Endothelial cell of umbilical vein (primary cell): ENCODE measurements around the gene VRK1. TPM values are rescaled to one million over a fixed set of nuclear protein-coding genes. Genes with fewer than 3 reads are reported as not detected.

Source experiments
- BruUV-seq: library from RNA; stranded (reverse); fragments of 400-500 nt; replicated peaks from 2 replicates; lab custom pipeline; 2021; lab: Mats Ljungman, UMichigan
- CTCF ChIA-PET: fragments of 300-600, 350-600 bp; sonication (Branson Sonifier 250); formaldehyde crosslinking; loops from one replicate; lab custom pipeline; 2021; ENCODE audit warnings: antibody characterized with exemption, inconsistent platforms; lab: Charles Lee
- POLR2A ChIA-PET: fragments of 300-600, 350-600 bp; sonication (Branson Sonifier 250); formaldehyde crosslinking; loops from one replicate; lab custom pipeline; 2021; ENCODE audit warnings: antibody characterized with exemption, inconsistent platforms; lab: Charles Lee
- DNase-seq: peaks from one replicate; pipeline ENCODE4 v3.0.0-alpha.2; 2011; ENCODE audit warnings: low read depth, low spot score
- FAIRE-seq: peaks from 2 replicates; lab custom pipeline; 2011; peaks lifted over from hg19 to GRCh38; lab: Jason Lieb, UNC
- H2AFZ ChIP-seq: 2 replicates; pipeline ENCODE4 v1.6.0; 2012; ENCODE audit warnings: low read depth, low read length, control low read depth, inconsistent platforms
- H3K27ac ChIP-seq: 2 replicates; pipeline ENCODE4 v1.5.1; 2011; ENCODE audit warnings: low read depth, mild to moderate bottlenecking, control low read depth, low read length, moderate library complexity; ENCODE audit not compliant: insufficient read depth
- H3K27me3 ChIP-seq, 2 experiments: 2 replicates each; pipeline versions ENCODE4 v1.6.0 to v1.6.1; 2011; ENCODE audit warnings: low read length in 2 of 2, mixed read lengths in 1 of 2; ENCODE audit not compliant: control insufficient read depth in 2 of 2, insufficient read depth in 2 of 2
- H3K36me3 ChIP-seq, 2 experiments: 2 replicates in 1 of 2; 3 replicates in 1 of 2; pipeline ENCODE4 v1.5.1; 2011; ENCODE audit warnings: low read length in 2 of 2, mild to moderate bottlenecking in 1 of 2, moderate library complexity in 1 of 2; ENCODE audit not compliant: control insufficient read depth in 2 of 2, insufficient read depth in 2 of 2; ENCODE audit errors: extremely low read depth in 1 of 2
- H3K4me1 ChIP-seq: 3 replicates; pipeline ENCODE4 v1.5.1; 2011; ENCODE audit warnings: mild to moderate bottlenecking, low read length; ENCODE audit not compliant: control insufficient read depth, insufficient read depth; ENCODE audit errors: extremely low read depth
- H3K4me2 ChIP-seq: 2 replicates; pipeline ENCODE4 v1.6.1; 2011; ENCODE audit warnings: low read length, control low read depth, mixed read lengths; ENCODE audit not compliant: insufficient read depth
- H3K4me3 ChIP-seq, 3 experiments: fragments of 200-600 bp in 1 of 3; sonication (generic), shearing (Covaris generic) in 1 of 3; replicated peaks in 1 of 3; 2 replicates each; pipeline ENCODE4 v1.5.1; 2011 to 2016; ENCODE audit warnings: control low read depth in 3 of 3, low read length in 3 of 3, mild to moderate bottlenecking in 2 of 3, inconsistent platforms in 1 of 3, low read depth in 1 of 3, moderate library complexity in 1 of 3; ENCODE audit not compliant: insufficient read depth in 1 of 3
- H3K79me2 ChIP-seq: 2 replicates; pipeline ENCODE4 v1.6.0; 2012; ENCODE audit warnings: low read length, inconsistent platforms; ENCODE audit not compliant: control insufficient read depth, insufficient read depth
- H3K9ac ChIP-seq: replicated peaks from 2 replicates; pipeline ENCODE3; 2011; ENCODE audit warnings: low read length, control low read depth; ENCODE audit not compliant: insufficient read depth; ENCODE audit errors: extremely low read depth
- H3K9me1 ChIP-seq: replicated peaks from 3 replicates; pipeline ENCODE4 v1.6.0; 2011; ENCODE audit warnings: mild to moderate bottlenecking, low read length; ENCODE audit not compliant: control insufficient read depth, insufficient read depth; ENCODE audit errors: extremely low read depth
- H3K9me3 ChIP-seq: replicated peaks from 2 replicates; pipeline ENCODE4 v1.5.1; 2012; ENCODE audit warnings: low read length, inconsistent platforms; ENCODE audit not compliant: control insufficient read depth, insufficient read depth
- H4K20me1 ChIP-seq: replicated peaks from 2 replicates; pipeline ENCODE3; 2011; ENCODE audit warnings: mild to moderate bottlenecking, low read length; ENCODE audit not compliant: control insufficient read depth, insufficient read depth; ENCODE audit errors: extremely low read depth
- CTCF ChIP-seq, 2 donors: IDR thresholded peaks; 1 replicate in 1 of 2; 2 replicates in 1 of 2; pipeline ENCODE4 v1.5.1; 2011; ENCODE audit warnings: low read length in 2 of 2, mild to moderate bottlenecking in 2 of 2, moderate library complexity in 2 of 2, control low read depth in 1 of 2, inconsistent platforms in 1 of 2, low read depth in 1 of 2; ENCODE audit not compliant: insufficient read depth in 1 of 2; ENCODE audit errors: extremely low read depth in 1 of 2
- EZH2 ChIP-seq: IDR thresholded peaks from 2 replicates; pipeline ENCODE4 v1.6.1; 2012; ENCODE audit warnings: borderline replicate concordance, low read depth, mild to moderate bottlenecking, moderate library complexity, low read length, inconsistent platforms; ENCODE audit not compliant: severe bottlenecking
- FOS ChIP-seq: IDR thresholded peaks from 2 replicates; pipeline ENCODE4 v1.6.1; 2011; ENCODE audit warnings: mild to moderate bottlenecking, low read length, moderate library complexity, borderline replicate concordance; ENCODE audit not compliant: insufficient read depth
- GATA2 ChIP-seq: IDR thresholded peaks from 2 replicates; pipeline ENCODE4 v1.7.0; 2011; ENCODE audit warnings: low read depth, mild to moderate bottlenecking, moderate library complexity, mixed read lengths, low read length; ENCODE audit not compliant: insufficient read length, insufficient read depth
- JUN ChIP-seq: IDR thresholded peaks from 2 replicates; pipeline ENCODE4 v1.6.1; 2011; ENCODE audit warnings: borderline replicate concordance, low read depth; ENCODE audit not compliant: insufficient read length, insufficient read depth
- MAX ChIP-seq: IDR thresholded peaks from 2 replicates; pipeline ENCODE4 v1.6.1; 2011; ENCODE audit not compliant: insufficient read depth, insufficient read length
- MYC ChIP-seq: IDR thresholded peaks from one replicate; pipeline ENCODE4 v1.6.1; 2011; ENCODE audit warnings: mild to moderate bottlenecking, low read depth, low read length
- POLR2A ChIP-seq: IDR thresholded peaks from 2 replicates; pipeline ENCODE4 v1.6.1; 2012; ENCODE audit warnings: low read depth, mild to moderate bottlenecking, control low read depth, low read length
- POLR2AphosphoS5 ChIP-seq: IDR thresholded peaks from 2 replicates; pipeline ENCODE4 v1.6.1; 2012; ENCODE audit warnings: low read depth, mild to moderate bottlenecking, control low read depth, low read length, moderate library complexity; ENCODE audit not compliant: insufficient read depth
- dilution Hi-C: fragments of 300-500 bp; cut with MboI; formaldehyde crosslinking; loops from one replicate; pipeline ENCODE4 v1.15.0; 2019; ENCODE audit warnings: low sequenced_read_pairs; ENCODE audit not compliant: extremely low pct_ligation_motif_present
- intact Hi-C: fragments of 100-400 bp; cut with micrococcal nuclease; formaldehyde crosslinking; loops from one replicate; pipeline ENCODE4 v1.10.0; 2022
- polyA plus RNA-seq, 4 experiments: library from polyadenylated mRNA; depleted of rRNA in 3 of 4; stranded (reverse) in 3 of 4; unstranded in 1 of 4; fragments of >200 nt; gene quantifications; 2 replicates each; pipeline versions ENCODE4 v1.2.1 to v1.2.3, GENCODE V29; 2011 to 2012; ENCODE audit warnings: missing spikeins in 1 of 4
- total RNA-seq: library from RNA; stranded (reverse); gene quantifications from 2 replicates; pipeline ENCODE4 v1.2.3, GENCODE V29; 2021

VRK1 gene
- total and polyA plus RNA-seq, 2 donors (not counting 3 experiments of a cell fraction or from before 2014, with no cell fraction given) = 7.1 to 31.7 TPM

GRCh38 chr14:96928779-96929380 is 131.7 kb downstream of the VRK1 start:
- dilution Hi-C loops (no loop called here), intact Hi-C loops (no loop called here)
- Histone ChIP-seq H3K4me3 (no peak overlapping the region), H3K79me2 (no peaks in the 10 kb centered on the region), H3K4me1 (no peaks in the 10 kb centered on the region), H3K27ac (no peak overlapping the region), H3K9me3 (no peaks in the 10 kb centered on the region), H3K27me3 (no peaks in the 10 kb centered on the region), H3K36me3 (no peaks in the 10 kb centered on the region), H3K4me2 (no peak overlapping the region), H3K9me1 (no peaks in the 10 kb centered on the region), H2AFZ (no peak overlapping the region), H3K9ac (no peak overlapping the region), H4K20me1 (no peaks in the 10 kb centered on the region)
- TF ChIP-seq EZH2 (no peak), MAX (no peak), POLR2AphosphoS5 (no peak), GATA2 (no peak), MYC (no peak), POLR2A (no peak), FOS (no peak), CTCF (IDR thresholded peaks at IDR 0.05; ENCODE audit: extremely low read depth in 1 of 2, insufficient read depth in 1 of 2, low read depth in 1 of 2, low read length in 2 of 2) (no peak), JUN (no peak)
- FAIRE-seq = no peak
- no peak for DNase-seq
- ChIA-PET CTCF (no interaction called here), POLR2A (no interaction called here)
- no TSS peak for BruUV-seq
